HUES64 (cell line): ENCODE data around the gene PTPRN2.
"Not testable (repeated sequence)": the region's sequence is repeated elsewhere in the genome, so short reads cannot be mapped to it uniquely, and the experiment has no call there.

Source experiments
- H3K27ac ChIP-seq: 2 replicates; pipeline ENCODE4 v1.7.0; 2013; ENCODE audit warnings: low read depth, low read length, inconsistent platforms
- H3K27me3 ChIP-seq: 2 replicates; pipeline ENCODE4 v1.6.1; 2013; ENCODE audit warnings: mild to moderate bottlenecking, low read length; ENCODE audit not compliant: insufficient read depth
- H3K36me3 ChIP-seq: 2 replicates; pipeline ENCODE4 v1.6.1; 2013; ENCODE audit warnings: mild to moderate bottlenecking, low read length; ENCODE audit not compliant: insufficient read depth
- H3K4me1 ChIP-seq: 2 replicates; pipeline ENCODE4 v1.6.1; 2013; ENCODE audit warnings: mild to moderate bottlenecking, low read length, moderate library complexity; ENCODE audit not compliant: insufficient read depth
- H3K4me3 ChIP-seq: 2 replicates; pipeline ENCODE4 v1.5.1; 2013; ENCODE audit warnings: mild to moderate bottlenecking, low read length, moderate library complexity
- H3K9ac ChIP-seq: 2 replicates; pipeline ENCODE4 v1.6.1; 2013; ENCODE audit warnings: mild to moderate bottlenecking, low read depth, low read length
- H3K9me3 ChIP-seq: 2 replicates; pipeline ENCODE4 v1.6.1; 2013; ENCODE audit warnings: low read depth, low read length; ENCODE audit not compliant: insufficient read depth
- WGBS: fragments of 150-250, 120-280 bp; methylation state at CpG from one replicate; pipeline ENCODE4 v1.1.7; 2013; ENCODE audit warnings: missing lambda C conversion rate; 5-methylcytosine and 5-hydroxymethylcytosine counted together

PTPRN2 gene

GRCh38 chr7:157895520-157896375 is 691.9 kb downstream of the PTPRN2 start:
- no peaks in the 10 kb centered on the region for H3K27me3 ChIP-seq
- H3K4me3 ChIP-seq, result no peak overlapping the region
- no peak overlapping the region for H3K9ac ChIP-seq
- WGBS, result 77% methylated on average over 19 of the region's 19 CpGs
- no peaks in the 10 kb centered on the region for H3K4me1 ChIP-seq
- H3K36me3 ChIP-seq, result no peaks in the 10 kb centered on the region
- peaks cover 95% of the 10 kb centered on the region for H3K9me3 ChIP-seq
- H3K27ac ChIP-seq, result no peak overlapping the region

DNA sequence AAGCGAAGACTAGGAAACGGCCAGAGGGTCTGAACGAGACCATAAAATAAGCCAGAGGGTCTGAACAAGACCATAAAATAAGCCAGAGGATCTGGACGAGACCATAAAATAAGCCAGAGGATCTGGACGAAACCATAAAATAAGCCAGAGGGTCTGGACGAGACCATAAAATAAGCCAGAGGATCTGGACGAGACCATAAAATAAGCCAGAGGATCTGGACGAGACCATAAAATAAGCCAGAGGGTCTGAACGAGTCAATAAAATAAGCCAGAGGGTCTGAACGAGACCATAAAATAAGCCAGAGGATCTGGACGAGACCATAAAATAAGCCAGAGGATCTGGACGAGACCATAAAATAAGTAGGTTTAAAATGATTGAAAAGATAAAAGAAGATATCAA is 692.5 kb downstream of the PTPRN2 start:
- H3K9ac ChIP-seq, H3K27ac ChIP-seq, H3K27me3 ChIP-seq, H3K4me3 ChIP-seq, H3K4me1 ChIP-seq, H3K36me3 ChIP-seq: not testable (repeated sequence)
- 81% methylated on average over 12 of the region's 12 CpGs for WGBS
- peaks cover 95% of the 10 kb centered on the region for H3K9me3 ChIP-seq

- Histone ChIP-seq H3K4me3 (no peak overlapping the region), H3K36me3 (no peaks in the 10 kb centered on the region), H3K27ac (no peak overlapping the region), H3K27me3 (no peaks in the 10 kb centered on the region), H3K4me1 (no peaks in the 10 kb centered on the region), H3K9ac (no peak overlapping the region), H3K9me3 (peaks cover 95% of the 10 kb centered on the region)
- 89% methylated on average over 15 of the region's 15 CpGs for WGBS
Observed at GRCh38 chr7:157893535-157894044, 694.0 kb downstream of the PTPRN2 start.

DNA sequence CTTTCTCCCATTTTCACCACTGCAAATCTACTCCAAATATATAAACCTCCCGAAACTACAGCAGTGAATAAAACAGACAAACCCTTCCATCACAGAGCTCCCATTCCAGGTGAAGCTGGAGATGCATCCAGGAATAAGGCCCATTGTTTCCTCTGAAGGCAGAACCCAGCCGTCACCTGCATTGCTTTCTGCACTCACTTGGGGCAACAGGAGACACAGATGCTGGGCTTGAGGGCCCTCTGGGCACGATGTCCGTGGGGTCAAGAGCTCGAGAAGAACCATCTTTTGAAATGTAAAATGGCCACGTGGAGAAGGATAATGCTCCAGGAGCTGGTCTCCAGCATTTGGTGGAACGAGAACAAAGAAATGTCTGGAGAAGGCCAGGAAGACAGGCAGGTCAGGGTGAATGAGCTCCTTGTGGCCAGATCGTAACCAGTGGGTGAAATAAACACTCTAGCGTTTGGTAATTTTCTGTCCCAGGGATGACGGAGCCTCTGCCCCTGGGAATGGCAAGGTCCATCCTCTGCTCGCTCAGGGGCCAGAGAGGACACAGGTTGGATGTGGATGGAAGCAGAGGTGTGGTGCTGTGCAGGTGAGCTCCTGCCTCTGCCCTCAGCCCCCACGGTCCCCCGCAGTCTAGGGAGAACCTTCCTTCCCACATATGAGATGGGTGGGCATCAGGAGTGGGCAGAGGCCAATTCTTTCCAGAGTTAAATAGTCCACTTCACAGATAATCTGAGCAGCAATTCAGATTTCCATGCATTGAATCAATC is 694.7 kb downstream of the PTPRN2 start:
- no peak overlapping the region for H3K4me3 ChIP-seq
- no peaks in the 10 kb centered on the region for H3K27me3 ChIP-seq
- WGBS, result 82% methylated on average over 12 of the region's 13 CpGs

DNA sequence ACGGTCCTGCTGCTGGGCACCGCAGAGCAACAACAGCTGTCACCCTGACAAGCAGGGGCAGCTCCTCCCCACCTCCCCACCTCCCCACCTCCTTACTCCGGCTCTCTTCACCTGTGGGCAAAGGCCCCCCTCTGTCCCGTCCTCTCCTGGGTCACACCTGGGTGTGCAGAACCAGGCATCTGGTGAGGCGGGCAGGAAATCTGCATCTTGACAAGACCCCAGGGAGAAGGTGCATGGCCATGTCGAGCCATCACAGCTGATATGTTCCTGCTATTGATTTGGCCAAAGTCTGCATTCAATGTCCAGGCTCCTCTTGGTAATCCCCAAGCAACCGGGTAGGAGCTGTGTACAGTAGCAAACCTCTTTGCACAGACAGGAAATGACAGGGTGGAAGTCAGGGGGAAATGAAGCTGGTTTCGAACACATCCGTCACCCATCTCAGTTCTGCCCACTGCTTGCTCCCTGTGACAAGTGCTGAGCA is 696.7 kb downstream of the PTPRN2 start:
- Histone ChIP-seq H3K9ac (no peak overlapping the region), H3K4me3 (no peak overlapping the region), H3K9me3 (peaks cover 89% of the 10 kb centered on the region), H3K36me3 (no peaks in the 10 kb centered on the region), H3K27ac (no peak overlapping the region), H3K4me1 (no peaks in the 10 kb centered on the region), H3K27me3 (no peaks in the 10 kb centered on the region)
- 85% methylated on average over 9 of the region's 9 CpGs for WGBS

More for the DNA sequence above, 694.7 kb downstream of the PTPRN2 start:
- no peaks in the 10 kb centered on the region for H3K36me3 ChIP-seq
- H3K9me3 ChIP-seq, result peaks cover 95% of the 10 kb centered on the region
- H3K4me1 ChIP-seq, result no peaks in the 10 kb centered on the region
- no peak overlapping the region for H3K27ac ChIP-seq
- no peak overlapping the region for H3K9ac ChIP-seq

GRCh38 chr7:157889480-157889879 is 698.1 kb downstream of the PTPRN2 start:
- Histone ChIP-seq H3K27me3 (no peaks in the 10 kb centered on the region), H3K4me1 (no peaks in the 10 kb centered on the region), H3K9me3 (peaks cover 89% of the 10 kb centered on the region), H3K27ac (no peak overlapping the region), H3K9ac (no peak overlapping the region), H3K36me3 (no peaks in the 10 kb centered on the region), H3K4me3 (no peak overlapping the region)
- 89% methylated on average over 6 of the region's 6 CpGs for WGBS

DNA sequence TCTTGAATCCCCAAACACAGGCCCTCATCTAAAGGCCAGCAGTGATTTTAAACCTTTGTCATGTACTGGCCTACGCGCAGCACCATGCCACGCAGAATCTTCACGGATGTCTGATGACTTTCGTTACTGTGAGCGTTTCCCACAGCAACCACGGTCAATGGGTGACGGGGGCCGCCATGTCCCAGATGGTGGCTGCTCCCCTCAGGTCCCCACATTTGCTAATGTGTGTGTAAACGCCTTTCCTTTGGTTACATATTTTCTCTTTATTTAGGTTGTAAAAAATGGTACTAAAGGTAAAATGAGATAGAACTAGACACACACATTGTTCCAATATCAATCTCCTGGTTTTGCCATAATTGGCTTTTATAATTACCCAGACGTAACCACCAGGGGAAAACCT is 699.0 kb downstream of the PTPRN2 start:
- Histone ChIP-seq H3K4me1 (no peaks in the 10 kb centered on the region), H3K36me3 (no peaks in the 10 kb centered on the region), H3K27me3 (no peaks in the 10 kb centered on the region), H3K4me3 (no peak overlapping the region), H3K9ac (no peak overlapping the region), H3K27ac (no peak overlapping the region), H3K9me3 (peaks cover 92% of the 10 kb centered on the region)
- 81% methylated on average over 10 of the region's 11 CpGs for WGBS

DNA sequence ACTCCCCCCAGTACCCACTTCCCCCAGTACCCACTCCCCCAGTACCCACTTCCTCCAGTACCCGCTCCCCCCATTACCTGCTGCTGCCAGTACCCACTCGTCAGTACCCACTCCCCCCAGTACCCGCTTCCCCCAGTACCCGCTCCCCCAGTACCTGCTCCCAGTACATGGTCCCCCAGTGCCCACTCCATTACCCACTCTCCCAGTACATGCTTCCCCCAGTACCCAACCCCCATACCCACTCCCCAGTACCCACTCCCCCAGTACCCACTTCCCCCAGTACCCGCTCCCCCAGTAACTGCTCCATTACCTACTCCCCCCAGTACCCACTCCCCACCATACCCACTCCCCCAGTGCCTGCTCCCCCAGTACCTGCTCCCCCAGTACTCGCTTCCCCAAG is 700.2 kb downstream of the PTPRN2 start:
- Histone ChIP-seq H3K9me3 (peaks cover 92% of the 10 kb centered on the region), H3K27me3 (no peaks in the 10 kb centered on the region), H3K4me1 (no peaks in the 10 kb centered on the region), H3K36me3 (no peaks in the 10 kb centered on the region), H3K4me3 (no peak overlapping the region), H3K27ac (no peak overlapping the region), H3K9ac (no peak overlapping the region)
- WGBS, result 94% methylated on average over 4 of the region's 6 CpGs

GRCh38 chr7:157886711-157887110 is 700.9 kb downstream of the PTPRN2 start:
- no peak overlapping the region for H3K9ac ChIP-seq
- 82% methylated on average over 11 of the region's 11 CpGs for WGBS
- peaks cover 92% of the 10 kb centered on the region for H3K9me3 ChIP-seq
- no peaks in the 10 kb centered on the region for H3K4me1 ChIP-seq
- no peak overlapping the region for H3K27ac ChIP-seq
- H3K27me3 ChIP-seq, result no peaks in the 10 kb centered on the region
- no peaks in the 10 kb centered on the region for H3K36me3 ChIP-seq
- no peak overlapping the region for H3K4me3 ChIP-seq

- Histone ChIP-seq H3K27ac (no peak overlapping the region), H3K36me3 (no peaks in the 10 kb centered on the region), H3K27me3 (no peaks in the 10 kb centered on the region), H3K9ac (no peak overlapping the region), H3K4me3 (no peak overlapping the region), H3K4me1 (no peaks in the 10 kb centered on the region), H3K9me3 (peaks cover 92% of the 10 kb centered on the region)
- WGBS, result 80% methylated on average over 9 of the region's 9 CpGs
Observed at GRCh38 chr7:157886266-157886665, 701.4 kb downstream of the PTPRN2 start.

GRCh38 chr7:157885140-157885539 is 702.5 kb downstream of the PTPRN2 start:
- H3K4me1 ChIP-seq, result no peaks in the 10 kb centered on the region
- H3K27me3 ChIP-seq, result no peaks in the 10 kb centered on the region
- no peaks in the 10 kb centered on the region for H3K36me3 ChIP-seq
- WGBS, result 60% methylated on average over 6 of the region's 6 CpGs
- H3K9me3 ChIP-seq, result peaks cover 92% of the 10 kb centered on the region
- no peak overlapping the region for H3K9ac ChIP-seq
- no peak overlapping the region for H3K4me3 ChIP-seq
- H3K27ac ChIP-seq, result no peak overlapping the region
